GM12878 (cell line): ENCODE results near the gene ATP2C1. TPM values are rescaled to one million over a fixed set of nuclear protein-coding genes. Genes with fewer than 3 reads are reported as not detected.

Experiments
- ATAC-seq: fragments of 200-7000 bp; cut with Tn5 transposase; 3 replicates; pipeline ENCODE4 v1.9.1; 2020; ENCODE audit warnings: mild to moderate bottlenecking, moderate library complexity
- BruUV-seq: library from RNA; stranded (reverse); fragments of 400-500 nt; replicated peaks from 2 replicates; lab custom pipeline; 2021; lab: Mats Ljungman, UMichigan
- CTCF ChIA-PET: fragments of 300-600 bp; sonication (Branson Sonifier 250); formaldehyde crosslinking; extraction: SDS; loops from one replicate; lab custom pipeline; 2021; ENCODE audit warnings: inconsistent platforms; lab: Yijun Ruan, JAX
- POLR2A ChIA-PET: fragments of 350-600 bp; formaldehyde crosslinking; extraction: SDS; loops from one replicate; lab custom pipeline; 2021; ENCODE audit warnings: inconsistent platforms; lab: Charles Lee
- RAD21 ChIA-PET: fragments of 300-600 bp; sonication (Branson Sonifier 250); formaldehyde crosslinking; loops from one replicate; lab custom pipeline; 2023; ENCODE audit warnings: antibody characterized with exemption; ENCODE audit not compliant: unreplicated experiment; lab: Charles Lee
- SMC1A ChIA-PET: fragments of 300-600 bp; sonication (Branson Sonifier 250); formaldehyde crosslinking; loops from one replicate; lab custom pipeline; 2023; ENCODE audit not compliant: unreplicated experiment, uncharacterized antibody; lab: Charles Lee
- DNase-seq: peaks from one replicate; pipeline ENCODE4 v3.0.0-alpha.2; 2011; ENCODE audit warnings: low read depth, low spot score
- FAIRE-seq: peaks from 3 replicates; lab custom pipeline; 2011; peaks lifted over from hg19 to GRCh38; lab: Jason Lieb, UNC
- H2AFZ ChIP-seq: 2 replicates; pipeline ENCODE4 v1.6.0; 2011; ENCODE audit warnings: low read depth, low read length, control low read depth; ENCODE audit not compliant: control insufficient read depth
- H3K27ac ChIP-seq: 2 replicates; pipeline ENCODE4 v1.5.1; 2011; ENCODE audit warnings: control low read depth; ENCODE audit not compliant: control insufficient read depth, insufficient read depth
- H3K27me3 ChIP-seq, 2 experiments: replicated peaks in 1 of 2; 2 replicates each; pipeline versions ENCODE4 v1.6.0 to v1.6.1; 2011; ENCODE audit warnings: low read length in 1 of 2; ENCODE audit not compliant: control insufficient read depth in 2 of 2, insufficient read depth in 2 of 2
- H3K36me3 ChIP-seq, 2 experiments: 2 replicates each; pipeline ENCODE4 v1.5.1; 2011; ENCODE audit warnings: low read length in 1 of 2; ENCODE audit not compliant: control insufficient read depth in 2 of 2, insufficient read depth in 2 of 2
- H3K4me1 ChIP-seq: 2 replicates; pipeline ENCODE4 v1.6.1; 2011; ENCODE audit warnings: mild to moderate bottlenecking, low read length, moderate library complexity, mixed read lengths; ENCODE audit not compliant: control insufficient read depth, insufficient read depth
- H3K4me2 ChIP-seq: 2 replicates; pipeline ENCODE4 v1.6.0; 2011; ENCODE audit warnings: control low read depth; ENCODE audit not compliant: control insufficient read depth, insufficient read depth
- H3K4me3 ChIP-seq: fragments of 200-600 bp; sonication (generic); 2 replicates; pipeline ENCODE4 v1.5.1; 2016
- H3K79me2 ChIP-seq: 2 replicates; pipeline ENCODE4 v1.6.0; 2011; ENCODE audit warnings: low read length; ENCODE audit not compliant: control insufficient read depth, insufficient read depth
- H3K9ac ChIP-seq: 2 replicates; pipeline ENCODE4 v1.8.0; 2011; ENCODE audit warnings: low read length, control low read depth, mixed read lengths; ENCODE audit not compliant: control insufficient read depth, insufficient read depth
- H3K9me3 ChIP-seq: replicated peaks from 3 replicates; pipeline ENCODE4 v1.5.1; 2011; ENCODE audit warnings: mild to moderate bottlenecking, low read length; ENCODE audit not compliant: control insufficient read depth, insufficient read depth
- H4K20me1 ChIP-seq: 2 replicates; pipeline ENCODE4 v1.6.0; 2011; ENCODE audit not compliant: control insufficient read depth, insufficient read depth
- BRCA1 ChIP-seq: IDR thresholded peaks from 2 replicates; pipeline ENCODE4 v1.6.1; 2011; ENCODE audit warnings: low read depth, low read length, improper control_type of control experiment
- CBFB ChIP-seq: IDR thresholded peaks from 2 replicates; pipeline ENCODE4 v1.6.1; 2016; ENCODE audit warnings: antibody characterized with exemption, low read depth
- CBX5 ChIP-seq: sonication (generic); IDR thresholded peaks from 2 replicates; pipeline ENCODE4 v1.6.1; 2016; ENCODE audit warnings: low read depth, moderate library complexity, mild to moderate bottlenecking, inconsistent platforms
- CREM ChIP-seq: IDR thresholded peaks from 2 replicates; pipeline ENCODE4 v1.6.1; 2014; ENCODE audit warnings: antibody characterized with exemption, low read depth
- ESRRA ChIP-seq: IDR thresholded peaks from 2 replicates; pipeline ENCODE4 v1.6.1; 2012; ENCODE audit warnings: mild to moderate bottlenecking, low read length, improper control_type of control experiment
- HDAC2 ChIP-seq: fragments of 200-600 bp; sonication (generic); IDR thresholded peaks from 2 replicates; pipeline ENCODE4 v1.6.1; 2017
- MEF2A ChIP-seq: IDR thresholded peaks from 2 replicates; pipeline ENCODE4 v1.6.1; 2011; ENCODE audit warnings: low read depth, mild to moderate bottlenecking, low read length, moderate library complexity; ENCODE audit not compliant: insufficient read depth
- TCF3 ChIP-seq: IDR thresholded peaks from 2 replicates; pipeline ENCODE4 v1.6.1; 2012; ENCODE audit warnings: low read depth, mild to moderate bottlenecking, low read length, borderline replicate concordance; ENCODE audit not compliant: insufficient read depth
- ZNF24 ChIP-seq: fragments of 450-650 bp; IDR thresholded peaks from 2 replicates; pipeline ENCODE4 v1.6.1; 2017; ENCODE audit warnings: antibody characterized with exemption, mild to moderate bottlenecking
- WGBS: methylation state at CpG from one replicate; pipeline ENCODE4 v1.1.6; 2016; ENCODE audit warnings: low lambda C conversion rate; ENCODE audit not compliant: insufficient replicate concordance, insufficient coverage; ENCODE audit errors: missing lambda C conversion rate; 5-methylcytosine and 5-hydroxymethylcytosine counted together
- in situ Hi-C: fragments of 300-500 bp; cut with MboI; formaldehyde crosslinking; loops from 9 replicates; pipeline ENCODE4 v1.14.3; 2018; ENCODE audit warnings: mixed read lengths
- intact Hi-C: fragments of 100-400 bp; cut with micrococcal nuclease; formaldehyde crosslinking; loops from one replicate; pipeline ENCODE4 v1.14.2; 2022; ENCODE audit not compliant: unreplicated experiment
- polyA plus RNA-seq, 11 experiments: library from polyadenylated mRNA; depleted of rRNA in 4 of 11; unstranded in 6 of 11; stranded (reverse) in 5 of 11; fragments of >200 nt; fragmentation: Nextera tagmentation in 4 of 11; fragmentation: Illumina TruSeq in 1 of 11; extraction: Ambion mirVana in 4 of 11; extraction: Trizol in 1 of 11; gene quantifications; 1 replicate in 1 of 11; 2 replicates in 10 of 11; pipeline versions ENCODE4 v1.2.1 to v1.2.3, GENCODE V29; 2011 to 2016; ENCODE audit warnings: inconsistent platforms in 2 of 11, missing spikeins in 2 of 11, low read depth in 1 of 11
- total RNA-seq, 4 experiments: library from RNA; depleted of rRNA in 3 of 4; stranded (reverse); fragments of >200 nt in 3 of 4; fragmentation: Illumina TruSeq in 1 of 4; extraction: Trizol in 1 of 4; gene quantifications; 2 replicates each; pipeline versions ENCODE4 v1.2.1 to v1.2.3, GENCODE V29; 2013 to 2021
- TF ChIP-seq, protein P1 (sequence below): fragments of 450-650 bp; IDR thresholded peaks from 2 replicates; pipeline ENCODE4 v1.6.1; 2018; ENCODE audit warnings: mild to moderate bottlenecking, low read depth, moderate library complexity; ENCODE audit not compliant: partially characterized antibody
- TF ChIP-seq, protein P2 (sequence below): IDR thresholded peaks from 2 replicates; pipeline ENCODE4 v1.6.1; 2012; ENCODE audit warnings: improper control_type of control experiment, low read depth, low read length; ENCODE audit not compliant: insufficient replicate concordance
- TF ChIP-seq, protein P3 (sequence below): IDR thresholded peaks from 2 replicates; pipeline ENCODE4 v1.6.1; 2012; ENCODE audit warnings: low read depth, low read length, improper control_type of control experiment
- TF ChIP-seq, protein P4 (sequence below): fragments of 450-650 bp; IDR thresholded peaks from 2 replicates; pipeline ENCODE4 v1.6.1; 2017; ENCODE audit warnings: low read depth, mild to moderate bottlenecking, moderate library complexity

The ATP2C1 gene
- total and polyA plus RNA-seq, 10 of the 15 experiments (the other 5 are each of a cell fraction or from before 2014, with no cell fraction given): 20.6 to 116 (median 55.1) TPM

DNA sequence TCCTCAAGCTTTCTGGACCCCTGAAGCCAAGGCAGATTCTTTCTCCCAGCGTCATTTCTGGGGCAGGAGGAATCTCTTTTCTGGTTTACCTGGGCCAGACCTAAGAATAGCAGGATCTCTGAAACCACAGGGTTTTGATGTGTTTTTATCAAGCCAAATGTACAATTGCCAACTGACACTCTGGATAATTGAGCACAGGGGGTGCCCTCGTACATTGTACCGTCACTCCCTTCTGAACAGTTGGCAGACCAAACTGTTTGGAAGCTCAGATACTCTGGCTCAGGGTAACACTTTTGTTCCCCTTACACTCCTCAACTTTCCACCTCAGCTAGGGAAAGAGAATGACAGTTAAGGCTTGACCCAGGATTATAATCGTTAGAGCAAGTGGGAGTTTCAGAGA is 82.8 kb downstream of the ATP2C1 start:
- DNase-seq (no peak), ATAC-seq (no peak), FAIRE-seq (no peak)
- H3K4me3 ChIP-seq: no peak overlapping the region
- intact Hi-C loops: no loop called here
- H3K4me2 ChIP-seq: no peak overlapping the region
- BruUV-seq: no TSS peak
- in situ Hi-C loops: no loop called here
- WGBS: 98% methylated on average over 4 of the region's 4 CpGs
- RAD21 ChIA-PET: no interaction called here
- no peaks in the 10 kb centered on the region for H4K20me1 ChIP-seq
- H3K9me3 ChIP-seq: 0 out of 3 replicates have a peak, but pooled peaks cover 2% of the 10 kb centered on the region
- SMC1A ChIA-PET: no interaction called here
- no peaks in the 10 kb centered on the region for H3K27me3 ChIP-seq
- no peaks in the 10 kb centered on the region for H3K4me1 ChIP-seq
- H3K9ac ChIP-seq: no peak overlapping the region
- CTCF ChIA-PET: no interaction called here
- no peaks in the 10 kb centered on the region for H3K79me2 ChIP-seq
- H2AFZ ChIP-seq: no peak overlapping the region
- POLR2A ChIA-PET: no interaction called here
- H3K36me3 ChIP-seq: peaks cover 6 to 13% of the 10 kb centered on the region in 2 experiments; a peak in 3 of 4 replicates
- no peak overlapping the region for H3K27ac ChIP-seq
- no peak for TF ChIP-seq HDAC2
- TF ChIP-seq, protein P1, sequence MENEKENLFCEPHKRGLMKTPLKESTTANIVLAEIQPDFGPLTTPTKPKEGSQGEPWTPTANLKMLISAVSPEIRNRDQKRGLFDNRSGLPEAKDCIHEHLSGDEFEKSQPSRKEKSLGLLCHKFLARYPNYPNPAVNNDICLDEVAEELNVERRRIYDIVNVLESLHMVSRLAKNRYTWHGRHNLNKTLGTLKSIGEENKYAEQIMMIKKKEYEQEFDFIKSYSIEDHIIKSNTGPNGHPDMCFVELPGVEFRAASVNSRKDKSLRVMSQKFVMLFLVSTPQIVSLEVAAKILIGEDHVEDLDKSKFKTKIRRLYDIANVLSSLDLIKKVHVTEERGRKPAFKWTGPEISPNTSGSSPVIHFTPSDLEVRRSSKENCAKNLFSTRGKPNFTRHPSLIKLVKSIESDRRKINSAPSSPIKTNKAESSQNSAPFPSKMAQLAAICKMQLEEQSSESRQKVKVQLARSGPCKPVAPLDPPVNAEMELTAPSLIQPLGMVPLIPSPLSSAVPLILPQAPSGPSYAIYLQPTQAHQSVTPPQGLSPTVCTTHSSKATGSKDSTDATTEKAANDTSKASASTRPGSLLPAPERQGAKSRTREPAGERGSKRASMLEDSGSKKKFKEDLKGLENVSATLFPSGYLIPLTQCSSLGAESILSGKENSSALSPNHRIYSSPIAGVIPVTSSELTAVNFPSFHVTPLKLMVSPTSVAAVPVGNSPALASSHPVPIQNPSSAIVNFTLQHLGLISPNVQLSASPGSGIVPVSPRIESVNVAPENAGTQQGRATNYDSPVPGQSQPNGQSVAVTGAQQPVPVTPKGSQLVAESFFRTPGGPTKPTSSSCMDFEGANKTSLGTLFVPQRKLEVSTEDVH: no peak
- TF ChIP-seq ESRRA: no peak
- no peak for TF ChIP-seq BRCA1
- TF ChIP-seq CBFB: no peak
- TF ChIP-seq TCF3: no peak
- TF ChIP-seq, protein P2, sequence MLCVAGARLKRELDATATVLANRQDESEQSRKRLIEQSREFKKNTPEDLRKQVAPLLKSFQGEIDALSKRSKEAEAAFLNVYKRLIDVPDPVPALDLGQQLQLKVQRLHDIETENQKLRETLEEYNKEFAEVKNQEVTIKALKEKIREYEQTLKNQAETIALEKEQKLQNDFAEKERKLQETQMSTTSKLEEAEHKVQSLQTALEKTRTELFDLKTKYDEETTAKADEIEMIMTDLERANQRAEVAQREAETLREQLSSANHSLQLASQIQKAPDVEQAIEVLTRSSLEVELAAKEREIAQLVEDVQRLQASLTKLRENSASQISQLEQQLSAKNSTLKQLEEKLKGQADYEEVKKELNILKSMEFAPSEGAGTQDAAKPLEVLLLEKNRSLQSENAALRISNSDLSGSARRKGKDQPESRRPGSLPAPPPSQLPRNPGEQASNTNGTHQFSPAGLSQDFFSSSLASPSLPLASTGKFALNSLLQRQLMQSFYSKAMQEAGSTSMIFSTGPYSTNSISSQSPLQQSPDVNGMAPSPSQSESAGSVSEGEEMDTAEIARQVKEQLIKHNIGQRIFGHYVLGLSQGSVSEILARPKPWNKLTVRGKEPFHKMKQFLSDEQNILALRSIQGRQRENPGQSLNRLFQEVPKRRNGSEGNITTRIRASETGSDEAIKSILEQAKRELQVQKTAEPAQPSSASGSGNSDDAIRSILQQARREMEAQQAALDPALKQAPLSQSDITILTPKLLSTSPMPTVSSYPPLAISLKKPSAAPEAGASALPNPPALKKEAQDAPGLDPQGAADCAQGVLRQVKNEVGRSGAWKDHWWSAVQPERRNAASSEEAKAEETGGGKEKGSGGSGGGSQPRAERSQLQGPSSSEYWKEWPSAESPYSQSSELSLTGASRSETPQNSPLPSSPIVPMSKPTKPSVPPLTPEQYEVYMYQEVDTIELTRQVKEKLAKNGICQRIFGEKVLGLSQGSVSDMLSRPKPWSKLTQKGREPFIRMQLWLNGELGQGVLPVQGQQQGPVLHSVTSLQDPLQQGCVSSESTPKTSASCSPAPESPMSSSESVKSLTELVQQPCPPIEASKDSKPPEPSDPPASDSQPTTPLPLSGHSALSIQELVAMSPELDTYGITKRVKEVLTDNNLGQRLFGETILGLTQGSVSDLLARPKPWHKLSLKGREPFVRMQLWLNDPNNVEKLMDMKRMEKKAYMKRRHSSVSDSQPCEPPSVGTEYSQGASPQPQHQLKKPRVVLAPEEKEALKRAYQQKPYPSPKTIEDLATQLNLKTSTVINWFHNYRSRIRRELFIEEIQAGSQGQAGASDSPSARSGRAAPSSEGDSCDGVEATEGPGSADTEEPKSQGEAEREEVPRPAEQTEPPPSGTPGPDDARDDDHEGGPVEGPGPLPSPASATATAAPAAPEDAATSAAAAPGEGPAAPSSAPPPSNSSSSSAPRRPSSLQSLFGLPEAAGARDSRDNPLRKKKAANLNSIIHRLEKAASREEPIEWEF: no peak
- TF ChIP-seq CREM: no peak
- no peak for TF ChIP-seq CBX5
- TF ChIP-seq, protein P3, sequence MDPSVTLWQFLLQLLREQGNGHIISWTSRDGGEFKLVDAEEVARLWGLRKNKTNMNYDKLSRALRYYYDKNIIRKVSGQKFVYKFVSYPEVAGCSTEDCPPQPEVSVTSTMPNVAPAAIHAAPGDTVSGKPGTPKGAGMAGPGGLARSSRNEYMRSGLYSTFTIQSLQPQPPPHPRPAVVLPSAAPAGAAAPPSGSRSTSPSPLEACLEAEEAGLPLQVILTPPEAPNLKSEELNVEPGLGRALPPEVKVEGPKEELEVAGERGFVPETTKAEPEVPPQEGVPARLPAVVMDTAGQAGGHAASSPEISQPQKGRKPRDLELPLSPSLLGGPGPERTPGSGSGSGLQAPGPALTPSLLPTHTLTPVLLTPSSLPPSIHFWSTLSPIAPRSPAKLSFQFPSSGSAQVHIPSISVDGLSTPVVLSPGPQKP: no peak
- TF ChIP-seq MEF2A: no peak
- TF ChIP-seq, protein P4, sequence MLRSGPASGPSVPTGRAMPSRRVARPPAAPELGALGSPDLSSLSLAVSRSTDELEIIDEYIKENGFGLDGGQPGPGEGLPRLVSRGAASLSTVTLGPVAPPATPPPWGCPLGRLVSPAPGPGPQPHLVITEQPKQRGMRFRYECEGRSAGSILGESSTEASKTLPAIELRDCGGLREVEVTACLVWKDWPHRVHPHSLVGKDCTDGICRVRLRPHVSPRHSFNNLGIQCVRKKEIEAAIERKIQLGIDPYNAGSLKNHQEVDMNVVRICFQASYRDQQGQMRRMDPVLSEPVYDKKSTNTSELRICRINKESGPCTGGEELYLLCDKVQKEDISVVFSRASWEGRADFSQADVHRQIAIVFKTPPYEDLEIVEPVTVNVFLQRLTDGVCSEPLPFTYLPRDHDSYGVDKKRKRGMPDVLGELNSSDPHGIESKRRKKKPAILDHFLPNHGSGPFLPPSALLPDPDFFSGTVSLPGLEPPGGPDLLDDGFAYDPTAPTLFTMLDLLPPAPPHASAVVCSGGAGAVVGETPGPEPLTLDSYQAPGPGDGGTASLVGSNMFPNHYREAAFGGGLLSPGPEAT: no peak
- TF ChIP-seq ZNF24: no peak
